H1 (cell line): ENCODE data around the gene LRRTM4. TPM values are rescaled to one million over a fixed set of nuclear protein-coding genes. Genes with fewer than 3 reads are reported as not detected.

Source experiments
- CTCF ChIA-PET: fragments of 300-600 bp; sonication (Branson Sonifier 250); formaldehyde crosslinking; loops from one replicate; lab custom pipeline; 2021; ENCODE audit not compliant: partially characterized antibody; lab: Charles Lee
- POLR2A ChIA-PET: fragments of 300-600 bp; sonication (Branson Sonifier 250); formaldehyde crosslinking; loops from one replicate; lab custom pipeline; 2021; ENCODE audit warnings: inconsistent platforms; ENCODE audit not compliant: partially characterized antibody; lab: Charles Lee
- DNase-seq, 2 experiments: peaks; one replicate each; pipeline versions ENCODE4 v3.0.0 to v3.0.0-alpha.2; 2010 to 2022; ENCODE audit warnings: low spot score in 2 of 2, low read depth in 1 of 2, mixed read lengths in 1 of 2
- FAIRE-seq: peaks from 2 replicates; lab custom pipeline; 2011; peaks lifted over from hg19 to GRCh38; lab: Jason Lieb, UNC
- H2AFZ ChIP-seq: 2 replicates; pipeline ENCODE4 v1.8.1; 2012; ENCODE audit warnings: low read length, inconsistent platforms
- H2AK5ac ChIP-seq: 2 replicates; pipeline ENCODE4 v1.6.1; 2013; ENCODE audit warnings: low read depth, low read length
- H2BK120ac ChIP-seq: replicated peaks from 2 replicates; pipeline ENCODE3; 2013; ENCODE audit warnings: low read depth, low read length, inconsistent platforms
- H2BK12ac ChIP-seq: 2 replicates; pipeline ENCODE4 v1.6.1; 2013; ENCODE audit warnings: low read depth, low read length
- H2BK15ac ChIP-seq: 2 replicates; pipeline ENCODE4 v1.6.1; 2013; ENCODE audit warnings: low read length
- H2BK20ac ChIP-seq: 2 replicates; pipeline ENCODE4 v1.6.1; 2013; ENCODE audit warnings: low read length
- H2BK5ac ChIP-seq: 2 replicates; pipeline ENCODE4 v1.6.1; 2013; ENCODE audit warnings: low read depth, low read length
- H3K14ac ChIP-seq: 2 replicates; pipeline ENCODE4 v1.6.1; 2013; ENCODE audit warnings: inconsistent platforms; ENCODE audit not compliant: insufficient read length
- H3K18ac ChIP-seq: 2 replicates; pipeline ENCODE4 v1.6.1; 2013; ENCODE audit warnings: low read length; ENCODE audit errors: extremely low read depth
- H3K23ac ChIP-seq: 2 replicates; pipeline ENCODE4 v1.6.1; 2013; ENCODE audit warnings: inconsistent platforms; ENCODE audit not compliant: insufficient read length
- H3K23me2 ChIP-seq: 2 replicates; pipeline ENCODE4 v1.6.1; 2013; ENCODE audit warnings: low read depth, low read length
- H3K27ac ChIP-seq: 2 replicates; pipeline ENCODE4 v1.6.1; 2011; ENCODE audit warnings: low read depth, low read length, inconsistent platforms
- H3K27me3 ChIP-seq, 4 experiments: replicated peaks in 1 of 4; 1 replicate in 1 of 4; 2 replicates in 3 of 4; pipeline versions ENCODE4 v1.6.1 to v1.8.1; 2011 to 2013; ENCODE audit warnings: low read length in 3 of 4, mild to moderate bottlenecking in 3 of 4, inconsistent platforms in 2 of 4, mixed read lengths in 2 of 4, moderate library complexity in 1 of 4; ENCODE audit not compliant: control insufficient read depth in 3 of 4, insufficient read depth in 3 of 4; ENCODE audit errors: extremely low read depth in 1 of 4
- H3K36me3 ChIP-seq, 4 experiments: 2 replicates each; pipeline versions ENCODE4 v1.6.1 to v1.8.1; 2011 to 2013; ENCODE audit warnings: mild to moderate bottlenecking in 4 of 4, low read length in 3 of 4, moderate library complexity in 2 of 4, control low read depth in 1 of 4, inconsistent platforms in 1 of 4; ENCODE audit not compliant: insufficient read depth in 4 of 4, control insufficient read depth in 2 of 4
- H3K4ac ChIP-seq: replicated peaks from 2 replicates; pipeline ENCODE3; 2013; ENCODE audit warnings: low read length, low read depth, mixed read lengths, inconsistent platforms; ENCODE audit not compliant: insufficient read length
- H3K4me1 ChIP-seq, 4 experiments: replicated peaks in 1 of 4; 1 replicate in 1 of 4; 2 replicates in 3 of 4; pipeline versions ENCODE4 v1.6.1 to v1.8.1; 2011 to 2013; ENCODE audit warnings: low read length in 3 of 4, inconsistent platforms in 2 of 4, mixed read lengths in 1 of 4; ENCODE audit not compliant: insufficient read depth in 4 of 4, control insufficient read depth in 3 of 4
- H3K4me2 ChIP-seq, 2 experiments: 2 replicates each; pipeline versions ENCODE4 v1.6.1 to v1.8.1; 2011 to 2013; ENCODE audit warnings: low read depth in 2 of 2, low read length in 2 of 2, control low read depth in 1 of 2, inconsistent platforms in 1 of 2, mild to moderate bottlenecking in 1 of 2; ENCODE audit not compliant: insufficient read depth in 1 of 2
- H3K4me3 ChIP-seq, 4 experiments: fragments of 200-600, 300-600 bp in 1 of 4; sonication (generic), shearing (Covaris generic), sonication (Bioruptor Twin) in 1 of 4; 2 replicates each; pipeline versions ENCODE4 v1.5.1 to v1.8.1; 2011 to 2016; ENCODE audit warnings: low read length in 4 of 4, low read depth in 3 of 4, control low read depth in 2 of 4, inconsistent platforms in 2 of 4, mild to moderate bottlenecking in 2 of 4, mixed read lengths in 1 of 4, moderate library complexity in 1 of 4; ENCODE audit not compliant: insufficient read depth in 2 of 4; ENCODE audit errors: extremely low read depth in 1 of 4
- H3K56ac ChIP-seq: replicated peaks from 2 replicates; pipeline ENCODE3; 2013; ENCODE audit warnings: low read depth, mild to moderate bottlenecking, mixed read lengths, low read length, inconsistent platforms; ENCODE audit not compliant: insufficient read length
- H3K79me1 ChIP-seq: 2 replicates; pipeline ENCODE4 v1.6.1; 2013; ENCODE audit warnings: low read depth, low read length, control low read depth
- H3K79me2 ChIP-seq, 2 experiments: 2 replicates each; pipeline versions ENCODE4 v1.6.1 to v1.8.1; 2012 to 2013; ENCODE audit warnings: low read length in 2 of 2, mild to moderate bottlenecking in 2 of 2, inconsistent platforms in 1 of 2; ENCODE audit not compliant: insufficient read depth in 2 of 2, control insufficient read depth in 1 of 2
- H3K9ac ChIP-seq, 4 experiments: replicated peaks in 1 of 4; 1 replicate in 1 of 4; 2 replicates in 3 of 4; pipeline versions ENCODE4 v1.6.1 to v1.8.1; 2011 to 2013; ENCODE audit warnings: low read depth in 3 of 4, low read length in 3 of 4, control low read depth in 2 of 4, mild to moderate bottlenecking in 2 of 4, moderate library complexity in 2 of 4, inconsistent platforms in 1 of 4; ENCODE audit errors: extremely low read depth in 1 of 4
- H3K9me3 ChIP-seq, 2 experiments: 2 replicates each; pipeline versions ENCODE4 v1.6.1 to v1.8.1; 2012 to 2013; ENCODE audit warnings: mild to moderate bottlenecking in 2 of 2, moderate library complexity in 2 of 2, control low read depth in 1 of 2, inconsistent platforms in 1 of 2, low read depth in 1 of 2, low read length in 1 of 2, mixed read lengths in 1 of 2; ENCODE audit not compliant: insufficient read depth in 2 of 2
- H4K20me1 ChIP-seq, 2 experiments: replicated peaks in 1 of 2; 2 replicates each; pipeline versions ENCODE3 to v1.8.1; 2011 to 2013; ENCODE audit warnings: inconsistent platforms in 2 of 2, low read length in 2 of 2, mild to moderate bottlenecking in 1 of 2; ENCODE audit not compliant: insufficient read depth in 2 of 2, control insufficient read depth in 1 of 2
- H4K5ac ChIP-seq: 2 replicates; pipeline ENCODE4 v1.6.1; 2013; ENCODE audit warnings: low read length, low read depth, mixed read lengths, inconsistent platforms; ENCODE audit not compliant: insufficient read length
- H4K8ac ChIP-seq: 2 replicates; pipeline ENCODE4 v1.8.0; 2013; ENCODE audit warnings: mild to moderate bottlenecking, moderate library complexity, low read length, inconsistent platforms; ENCODE audit not compliant: insufficient read depth; ENCODE audit errors: extremely low read depth
- H4K91ac ChIP-seq: replicated peaks from 2 replicates; pipeline ENCODE3; 2013; ENCODE audit warnings: low read length, mixed read lengths, inconsistent platforms; ENCODE audit not compliant: insufficient read length
- BCL11A ChIP-seq, 2 experiments: IDR thresholded peaks; one replicate each; pipeline ENCODE4 v1.6.1; 2011; ENCODE audit warnings: low read depth in 2 of 2, low read length in 2 of 2, mild to moderate bottlenecking in 2 of 2
- POLR2AphosphoS5 ChIP-seq: IDR thresholded peaks from 2 replicates; pipeline ENCODE4 v1.6.1; 2011; ENCODE audit warnings: low read depth, low read length
- RFX5 ChIP-seq: IDR thresholded peaks from 2 replicates; pipeline ENCODE4 v1.6.1; 2011; ENCODE audit warnings: low read depth, low read length, improper control_type of control experiment, borderline replicate concordance
- TAF7 ChIP-seq: optimal IDR thresholded peaks from 2 replicates; pipeline ENCODE3; 2011; ENCODE audit warnings: low read depth, mild to moderate bottlenecking, inconsistent platforms, low read length, moderate library complexity, borderline replicate concordance
- WGBS, 2 experiments: shearing (Covaris generic) in 1 of 2; methylation state at CpG; one replicate each; pipeline versions ENCODE4 v1.1.6 to v1.1.7; 2013 to 2015; ENCODE audit warnings: low lambda C conversion rate in 2 of 2, mixed read lengths in 2 of 2, inconsistent platforms in 1 of 2, low coverage in 1 of 2, missing lambda C conversion rate in 1 of 2; ENCODE audit not compliant: insufficient replicate concordance in 2 of 2, insufficient coverage in 1 of 2, insufficient read length in 1 of 2; ENCODE audit errors: extremely low coverage in 1 of 2, missing lambda C conversion rate in 1 of 2; 5-methylcytosine and 5-hydroxymethylcytosine counted together
- polyA plus RNA-seq, 7 experiments: library from polyadenylated mRNA; depleted of rRNA in 3 of 7; stranded (reverse) in 5 of 7; unstranded in 2 of 7; fragments of >200 nt in 5 of 7; fragments of 200-250 nt in 2 of 7; gene quantifications; 1 replicate in 5 of 7; 2 replicates in 1 of 7; 4 replicates in 1 of 7; pipeline versions ENCODE4 v1.2.1 to v1.2.3, GENCODE V29; 2011 to 2013; ENCODE audit warnings: missing spikeins in 2 of 7, mixed read lengths in 2 of 7
- total RNA-seq: library from RNA; stranded (reverse); fragmentation: NEBNext Ultra II Directional; extraction: Animal tissue kit (Norgen Biotek cat#: 25700); gene quantifications from 2 replicates; pipeline ENCODE4 v1.2.1, GENCODE V29; 2021
- TF ChIP-seq, protein P1 (sequence below): IDR thresholded peaks from 2 replicates; pipeline ENCODE4 v1.6.1; 2012; ENCODE audit warnings: inconsistent platforms
- TF ChIP-seq, protein P2 (sequence below): IDR thresholded peaks from 2 replicates; pipeline ENCODE4 v1.6.1; 2012; ENCODE audit warnings: inconsistent platforms

Gene LRRTM4
- total and polyA plus RNA-seq, 2 of the 8 experiments (the other 6 are each of a cell fraction or from before 2014, with no cell fraction given), result 3.6 to 9.5 TPM

DNA sequence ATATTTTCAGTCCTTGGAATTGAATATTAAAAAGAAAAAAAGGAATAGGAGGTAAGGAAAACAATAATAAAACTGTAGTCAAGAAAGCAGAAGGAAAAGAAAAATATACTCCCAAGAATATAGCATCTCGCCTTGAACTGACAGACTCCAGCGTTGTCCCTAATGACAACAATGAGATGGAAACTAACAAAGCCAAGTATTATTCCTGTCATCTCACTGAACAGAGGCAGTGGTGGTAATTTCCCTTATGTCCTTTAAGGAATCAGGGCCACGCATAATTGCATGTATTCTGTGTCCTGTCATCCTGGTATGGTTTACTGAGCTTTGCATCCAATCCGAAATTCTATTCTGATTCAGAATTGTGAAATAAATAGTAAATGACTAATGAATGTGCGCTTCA, 158.9 kb downstream of the LRRTM4 start:
- FAIRE-seq, result no peak
- no peak overlapping the region for H4K91ac ChIP-seq
- no peak overlapping the region for H3K4ac ChIP-seq
- no peaks in the 10 kb centered on the region for H3K23me2 ChIP-seq
- no peak overlapping the region for H3K4me2 ChIP-seq
- no peak overlapping the region for H3K14ac ChIP-seq
- H3K27me3 ChIP-seq, result no peaks in the 10 kb centered on the region
- H3K36me3 ChIP-seq, result no peaks in the 10 kb centered on the region; a peak in 2 of 8 replicates
- no peak overlapping the region for H2BK5ac ChIP-seq
- H3K79me1 ChIP-seq, result no peaks in the 10 kb centered on the region
- no peak overlapping the region for H4K8ac ChIP-seq
- H3K4me3 ChIP-seq, result no peak overlapping the region
- POLR2A ChIA-PET, result no interaction called here
- no peak overlapping the region for H3K9ac ChIP-seq
- no peak overlapping the region for H3K56ac ChIP-seq
- WGBS, 2 experiments, result 66% methylated on average over 5 of the region's 5 CpGs; no CpG with 5 or more reads in 1 of the 2 experiments
- H2AFZ ChIP-seq, result no peak overlapping the region
- no peak overlapping the region for H3K18ac ChIP-seq
- no peak overlapping the region for H4K5ac ChIP-seq
- no peaks in the 10 kb centered on the region for H4K20me1 ChIP-seq
- no peak overlapping the region for H2BK15ac ChIP-seq
- no peak overlapping the region for H2AK5ac ChIP-seq
- no peak overlapping the region for H3K23ac ChIP-seq
- no peak overlapping the region for H2BK12ac ChIP-seq
- H3K79me2 ChIP-seq, result no peaks in the 10 kb centered on the region
- H3K4me1 ChIP-seq, result no peaks in the 10 kb centered on the region
- H3K27ac ChIP-seq, result no peak overlapping the region
- TF ChIP-seq RFX5 (no peak), POLR2AphosphoS5 (no peak), BCL11A (IDR thresholded peaks at IDR 0.05; ENCODE audit: low read depth in 2 of 2, low read length in 2 of 2) (no peak), TAF7 (no peak)
- TF ChIP-seq, protein P1, sequence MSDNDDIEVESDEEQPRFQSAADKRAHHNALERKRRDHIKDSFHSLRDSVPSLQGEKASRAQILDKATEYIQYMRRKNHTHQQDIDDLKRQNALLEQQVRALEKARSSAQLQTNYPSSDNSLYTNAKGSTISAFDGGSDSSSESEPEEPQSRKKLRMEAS, result no peak
- TF ChIP-seq, protein P2, sequence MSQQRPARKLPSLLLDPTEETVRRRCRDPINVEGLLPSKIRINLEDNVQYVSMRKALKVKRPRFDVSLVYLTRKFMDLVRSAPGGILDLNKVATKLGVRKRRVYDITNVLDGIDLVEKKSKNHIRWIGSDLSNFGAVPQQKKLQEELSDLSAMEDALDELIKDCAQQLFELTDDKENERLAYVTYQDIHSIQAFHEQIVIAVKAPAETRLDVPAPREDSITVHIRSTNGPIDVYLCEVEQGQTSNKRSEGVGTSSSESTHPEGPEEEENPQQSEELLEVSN, result no peak
- TF ChIP-seq, all 59 proteins: peak for 0
- DNase-seq, result no peak
- Histone ChIP-seq H2BK120ac (no peak overlapping the region), H2BK20ac (no peak overlapping the region), H3K9me3 (no peaks in the 10 kb centered on the region)
- CTCF ChIA-PET, result interaction anchor here (1.0 kb wide), 1 partner anchor 410 kb away, joined by 3 read pairs; no protein-coding TSS in a partner anchor
